Measurements from ENCODE around the gene TFAM.

The TFAM gene

GRCh38 chr10:58444321-58444720 lies 59.1 kb downstream of the TFAM start:
- H3K27ac ChIP-seq, result no peak overlapping the region
- ChIA-PET CTCF (interaction anchor here (0.6 kb wide), 1 partner anchor 13 kb away, joined by 5 read pairs; no protein-coding TSS in a partner anchor), POLR2A (ENCODE audit: low non-redundant PET) (no interaction called here)
- TF ChIP-seq CTCF (conservative IDR thresholded peaks at IDR 0.05; ENCODE audit: low read depth), result no peak
- DNase-seq (ENCODE audit: low spot score), result no peak

- no peak for TF ChIP-seq CTCF (conservative IDR thresholded peaks at IDR 0.05; ENCODE audit: low read depth)
- no peak for DNase-seq (ENCODE audit: low spot score)
- ChIA-PET CTCF (no interaction called here), POLR2A (ENCODE audit: low non-redundant PET) (no interaction called here)
- no peak overlapping the region for H3K27ac ChIP-seq
Observed at GRCh38 chr10:58444876-58445275, 59.7 kb downstream of the TFAM start.

GRCh38 chr10:58448121-58448935 lies 63.1 kb downstream of the TFAM start:
- CTCF ChIA-PET, result no interaction called here
- no peak for TF ChIP-seq CTCF (conservative IDR thresholded peaks at IDR 0.05; ENCODE audit: low read depth)
- POLR2A ChIA-PET (ENCODE audit: low non-redundant PET), result no interaction called here
- H3K27ac ChIP-seq, result no peak overlapping the region
- DNase-seq (ENCODE audit: low spot score), result no peak
